SU-DHL-6 (cell line): ENCODE data around the gene GSK3B.

Experiments
- EZH2phosphoT487 ChIP-seq: fragments of 200-600 bp; sonication (generic), shearing (Covaris generic); conservative IDR thresholded peaks from 2 replicates; pipeline ENCODE4 v1.6.1; 2018; ENCODE audit warnings: mild to moderate bottlenecking, antibody characterized with exemption, low read length, moderate library complexity, mixed read lengths
- TF ChIP-seq, protein P1 (sequence below): fragments of 200-600 bp; sonication (generic); IDR thresholded peaks from one replicate; pipeline ENCODE4 v1.5.1; 2017; ENCODE audit warnings: antibody characterized with exemption, mild to moderate bottlenecking, low read length, moderate library complexity; ENCODE audit not compliant: insufficient read depth, poor library complexity, severe bottlenecking

DNA sequence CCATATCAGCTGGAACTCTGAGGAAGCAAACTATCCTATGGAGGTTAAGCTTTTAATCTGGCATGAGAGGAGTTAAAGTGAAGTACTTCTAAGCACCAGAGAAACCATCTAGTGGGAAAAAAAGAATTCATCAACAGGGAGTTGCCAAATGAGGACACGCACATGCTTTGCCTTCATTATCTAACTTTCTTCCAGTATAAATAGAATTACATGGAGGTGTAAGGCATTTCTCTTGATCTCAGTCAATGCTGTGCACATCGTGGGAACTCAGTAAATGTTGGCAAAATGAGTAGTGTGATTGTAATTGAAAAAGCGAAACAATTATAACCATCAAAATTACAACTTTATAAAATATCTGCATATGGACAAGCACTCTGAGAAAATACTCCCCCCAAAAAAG is 8.0 kb upstream of the GSK3B start:
- TF ChIP-seq, protein P1, sequence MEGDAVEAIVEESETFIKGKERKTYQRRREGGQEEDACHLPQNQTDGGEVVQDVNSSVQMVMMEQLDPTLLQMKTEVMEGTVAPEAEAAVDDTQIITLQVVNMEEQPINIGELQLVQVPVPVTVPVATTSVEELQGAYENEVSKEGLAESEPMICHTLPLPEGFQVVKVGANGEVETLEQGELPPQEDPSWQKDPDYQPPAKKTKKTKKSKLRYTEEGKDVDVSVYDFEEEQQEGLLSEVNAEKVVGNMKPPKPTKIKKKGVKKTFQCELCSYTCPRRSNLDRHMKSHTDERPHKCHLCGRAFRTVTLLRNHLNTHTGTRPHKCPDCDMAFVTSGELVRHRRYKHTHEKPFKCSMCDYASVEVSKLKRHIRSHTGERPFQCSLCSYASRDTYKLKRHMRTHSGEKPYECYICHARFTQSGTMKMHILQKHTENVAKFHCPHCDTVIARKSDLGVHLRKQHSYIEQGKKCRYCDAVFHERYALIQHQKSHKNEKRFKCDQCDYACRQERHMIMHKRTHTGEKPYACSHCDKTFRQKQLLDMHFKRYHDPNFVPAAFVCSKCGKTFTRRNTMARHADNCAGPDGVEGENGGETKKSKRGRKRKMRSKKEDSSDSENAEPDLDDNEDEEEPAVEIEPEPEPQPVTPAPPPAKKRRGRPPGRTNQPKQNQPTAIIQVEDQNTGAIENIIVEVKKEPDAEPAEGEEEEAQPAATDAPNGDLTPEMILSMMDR = no peak
- TF ChIP-seq EZH2phosphoT487 = no peak
